GM12878 (cell line): Measurements from ENCODE around the gene LCN12. TPM values are rescaled to one million over a fixed set of nuclear protein-coding genes. Genes with fewer than 3 reads are reported as not detected.

Source experiments
- ATF2 ChIP-seq: IDR thresholded peaks from 2 replicates; pipeline ENCODE4 v1.6.1; 2012; ENCODE audit warnings: low read length, inconsistent platforms
- BMI1 ChIP-seq: fragments of 450-650 bp; IDR thresholded peaks from 2 replicates; pipeline ENCODE4 v1.6.1; 2016; ENCODE audit warnings: mild to moderate bottlenecking, moderate library complexity, borderline replicate concordance
- CBFB ChIP-seq: IDR thresholded peaks from 2 replicates; pipeline ENCODE4 v1.6.1; 2016; ENCODE audit warnings: antibody characterized with exemption, low read depth
- ESRRA ChIP-seq: IDR thresholded peaks from 2 replicates; pipeline ENCODE4 v1.6.1; 2012; ENCODE audit warnings: mild to moderate bottlenecking, low read length, improper control_type of control experiment
- EZH2 ChIP-seq: IDR thresholded peaks from 2 replicates; pipeline ENCODE4 v1.6.1; 2012; ENCODE audit warnings: low read depth, mild to moderate bottlenecking, control low read depth, inconsistent platforms, low read length, borderline replicate concordance; ENCODE audit not compliant: control insufficient read depth
- FOXK2 ChIP-seq: fragments of 450-650 bp; IDR thresholded peaks from 2 replicates; pipeline ENCODE4 v1.6.1; 2017; ENCODE audit warnings: mild to moderate bottlenecking, moderate library complexity
- IKZF1 ChIP-seq: fragments of 450-650 bp; conservative IDR thresholded peaks from 2 replicates; pipeline ENCODE4 v1.6.1; 2017; ENCODE audit warnings: antibody characterized with exemption, mild to moderate bottlenecking
- IRF5 ChIP-seq: fragments of 450-650 bp; IDR thresholded peaks from 2 replicates; pipeline ENCODE4 v1.6.1; 2017; ENCODE audit warnings: borderline replicate concordance
- KAT2A ChIP-seq: conservative IDR thresholded peaks from 2 replicates; pipeline ENCODE4 v1.6.1; 2011; ENCODE audit warnings: low read depth, low read length; ENCODE audit not compliant: control insufficient read depth
- NKRF ChIP-seq: fragments of 450-650 bp; conservative IDR thresholded peaks from 2 replicates; pipeline ENCODE4 v1.6.1; 2017; ENCODE audit warnings: mild to moderate bottlenecking, moderate library complexity
- PAX8 ChIP-seq: fragments of 450-650 bp; IDR thresholded peaks from 2 replicates; pipeline ENCODE4 v1.6.1; 2017; ENCODE audit warnings: mild to moderate bottlenecking, moderate library complexity
- RBBP5 ChIP-seq: fragments of 200-600 bp; sonication (generic); conservative IDR thresholded peaks from 2 replicates; pipeline ENCODE4 v1.6.1; 2016
- SKIL ChIP-seq: fragments of 450-650 bp; IDR thresholded peaks from 2 replicates; pipeline ENCODE4 v1.6.1; 2017; ENCODE audit warnings: mild to moderate bottlenecking, low read depth, inconsistent platforms; ENCODE audit not compliant: poor library complexity, severe bottlenecking
- SMC3 ChIP-seq: IDR thresholded peaks from 2 replicates; pipeline ENCODE4 v1.6.1; 2011; ENCODE audit warnings: low read length, improper control_type of control experiment, borderline replicate concordance
- TAF1 ChIP-seq: IDR thresholded peaks from 2 replicates; pipeline ENCODE4 v1.6.1; 2011; ENCODE audit warnings: mild to moderate bottlenecking, low read depth, low read length, borderline replicate concordance
- TARDBP ChIP-seq: IDR thresholded peaks from 2 replicates; pipeline ENCODE4 v1.6.1; 2016; ENCODE audit warnings: borderline replicate concordance
- USF2 ChIP-seq: IDR thresholded peaks from 2 replicates; pipeline ENCODE4 v1.6.1; 2011; ENCODE audit warnings: low read depth, low read length, improper control_type of control experiment, borderline replicate concordance
- ZBTB11 ChIP-seq: fragments of 450-650 bp; formaldehyde crosslinking; IDR thresholded peaks from 2 replicates; pipeline ENCODE4 v1.5.0; 2022; ENCODE audit warnings: mild to moderate bottlenecking, missing genetic modification characterization
- polyA plus RNA-seq, 11 experiments: library from polyadenylated mRNA; depleted of rRNA in 4 of 11; unstranded in 6 of 11; stranded (reverse) in 5 of 11; fragments of >200 nt; fragmentation: Nextera tagmentation in 4 of 11; fragmentation: Illumina TruSeq in 1 of 11; extraction: Ambion mirVana in 4 of 11; extraction: Trizol in 1 of 11; gene quantifications; 1 replicate in 1 of 11; 2 replicates in 10 of 11; pipeline versions ENCODE4 v1.2.1 to v1.2.3, GENCODE V29; 2011 to 2016; ENCODE audit warnings: inconsistent platforms in 2 of 11, missing spikeins in 2 of 11, low read depth in 1 of 11
- total RNA-seq, 4 experiments: library from RNA; depleted of rRNA in 3 of 4; stranded (reverse); fragments of >200 nt in 3 of 4; fragmentation: Illumina TruSeq in 1 of 4; extraction: Trizol in 1 of 4; gene quantifications; 2 replicates each; pipeline versions ENCODE4 v1.2.1 to v1.2.3, GENCODE V29; 2013 to 2021

LCN12 gene
- total and polyA plus RNA-seq, 10 of the 15 experiments (the other 5 are each of a cell fraction or from before 2014, with no cell fraction given) = 0.06 to 0.64 (median 0.40) TPM; not detected in 3

GRCh38 chr9:136949817-136950655 lies 2.0 kb upstream of the LCN12 start (continued):
- no peak for TF ChIP-seq ESRRA
- no peak for TF ChIP-seq RBBP5
- TF ChIP-seq USF2 = peak; percentile 94
- TF ChIP-seq TARDBP = no peak
- no peak for TF ChIP-seq SMC3
- no peak for TF ChIP-seq CBFB
- no peak for TF ChIP-seq ZBTB11 (CRISPR knock-in tag)
- TF ChIP-seq KAT2A = no peak
- TF ChIP-seq BMI1 = no peak
- TF ChIP-seq IRF5 = no peak
- TF ChIP-seq ATF2 = no peak
- no peak for TF ChIP-seq SKIL
- TF ChIP-seq PAX8 = no peak
- no peak for TF ChIP-seq EZH2
- TF ChIP-seq FOXK2 = no peak
- peak; percentile 49; the same call in 1 of the 2 replicates for TF ChIP-seq NKRF
- peak; percentile 42; the same call in 1 of the 2 replicates for TF ChIP-seq IKZF1
- TF ChIP-seq TAF1 = peak; percentile 23; the same call in 1 of the 2 replicates
